ENCODE measurements around the gene APP.

The APP gene

GRCh38 chr21:25963181-25963580 lies 207.4 kb downstream of the APP start:
- H3K36me3 ChIP-seq (ENCODE audit: control insufficient read depth in 2 of 2, insufficient read depth in 1 of 2, low read length in 2 of 2) = peaks cover 17 to 19% of the 10 kb centered on the region in 2 experiments

GRCh38 chr21:25961042-25961441 lies 209.5 kb downstream of the APP start:
- Histone ChIP-seq H3K27ac (ENCODE audit: extremely low read depth, low read depth, low read length) (no peak overlapping the region), H3K4me3 (ENCODE audit: low read depth, low read length) (no peak overlapping the region), H3K4me1 (ENCODE audit: control insufficient read depth, insufficient read depth, low read length) (no peaks in the 10 kb centered on the region), H3K36me3 (ENCODE audit: control insufficient read depth in 2 of 2, insufficient read depth in 1 of 2, low read length in 2 of 2) (peaks cover 19 to 22% of the 10 kb centered on the region in 2 experiments), H3K9me3 (ENCODE audit: control insufficient read depth, insufficient read depth, low read depth, low read length) (no peaks in the 10 kb centered on the region)
- TF ChIP-seq SCRT1 (tag by site-specific recombination; IDR thresholded peaks at IDR 0.05; ENCODE audit: borderline replicate concordance) = no peak
- TF ChIP-seq KLF16 (tag by site-specific recombination; IDR thresholded peaks at IDR 0.05) = no peak
- no peak for TF ChIP-seq RBAK (tag by site-specific recombination; IDR thresholded peaks at IDR 0.05)
- TF ChIP-seq ZNF623 (tag by site-specific recombination; IDR thresholded peaks at IDR 0.05) = no peak
- no peak for TF ChIP-seq ZFP37 (tag by site-specific recombination; IDR thresholded peaks at IDR 0.05)
- no peak for TF ChIP-seq ZXDB (tag by site-specific recombination; IDR thresholded peaks at IDR 0.05)
- no peak for TF ChIP-seq ZNF610 (tag by site-specific recombination; IDR thresholded peaks at IDR 0.05; ENCODE audit: borderline replicate concordance)
- POLR2A ChIA-PET = no interaction called here
- CTCF ChIA-PET = no interaction called here

More at GRCh38 chr21:25963181-25963580, 207.4 kb downstream of the APP start:
- ChIA-PET POLR2A (no interaction called here), CTCF (interaction anchor here (0.7 kb wide), 2 partner anchors 26 to 172 kb away, joined by 3 to 8 read pairs; no protein-coding TSS in a partner anchor)
- Histone ChIP-seq H3K9me3 (ENCODE audit: control insufficient read depth, insufficient read depth, low read depth, low read length) (no peaks in the 10 kb centered on the region), H3K27ac (ENCODE audit: extremely low read depth, low read depth, low read length) (no peak overlapping the region), H3K4me3 (ENCODE audit: low read depth, low read length) (no peak overlapping the region), H3K4me1 (ENCODE audit: control insufficient read depth, insufficient read depth, low read length) (no peaks in the 10 kb centered on the region)
- TF ChIP-seq HOXC10 (CRISPR knock-in tag; IDR thresholded peaks at IDR 0.05) (no peak), ZNF202 (tag by site-specific recombination; IDR thresholded peaks at IDR 0.05; ENCODE audit: borderline replicate concordance) (no peak), FEZF1 (tag by site-specific recombination; IDR thresholded peaks at IDR 0.05) (peak; percentile 24; the same call in 1 of the 2 replicates), ZFP69B (tag by site-specific recombination; IDR thresholded peaks at IDR 0.05) (no peak)

GRCh38 chr21:25960402-25960801 lies 210.2 kb downstream of the APP start:
- Histone ChIP-seq H3K27ac (ENCODE audit: extremely low read depth, low read depth, low read length) (no peak overlapping the region), H3K9me3 (ENCODE audit: control insufficient read depth, insufficient read depth, low read depth, low read length) (no peaks in the 10 kb centered on the region), H3K4me3 (ENCODE audit: low read depth, low read length) (no peak overlapping the region), H3K4me1 (ENCODE audit: control insufficient read depth, insufficient read depth, low read length) (no peaks in the 10 kb centered on the region), H3K36me3 (ENCODE audit: control insufficient read depth in 2 of 2, insufficient read depth in 1 of 2, low read length in 2 of 2) (peaks cover 22% of the 10 kb centered on the region in 2 experiments)
- CTCF ChIA-PET = no interaction called here
- POLR2A ChIA-PET = no interaction called here
- TF ChIP-seq KLF1 (tag by site-specific recombination; IDR thresholded peaks at IDR 0.05) = no peak
- TF ChIP-seq GFI1B (tag by site-specific recombination; IDR thresholded peaks at IDR 0.05) = no peak
- TF ChIP-seq IKZF3 (tag by site-specific recombination; IDR thresholded peaks at IDR 0.05) = no peak
- no peak for TF ChIP-seq ZNF354C (tag by site-specific recombination; IDR thresholded peaks at IDR 0.05; ENCODE audit: borderline replicate concordance, low read depth)
- TF ChIP-seq ZNF544 (tag by site-specific recombination; IDR thresholded peaks at IDR 0.05) = no peak
- no peak for TF ChIP-seq YY2 (tag by site-specific recombination; IDR thresholded peaks at IDR 0.05)
- no peak for TF ChIP-seq ZNF398 (tag by site-specific recombination; IDR thresholded peaks at IDR 0.05)
- TF ChIP-seq TRIM28 (IDR thresholded peaks at IDR 0.05; ENCODE audit: borderline replicate concordance, low read length) = no peak
- TF ChIP-seq ZNF548 (tag by site-specific recombination; IDR thresholded peaks at IDR 0.05) = no peak
- TF ChIP-seq KLF7 (tag by site-specific recombination; IDR thresholded peaks at IDR 0.05; ENCODE audit: borderline replicate concordance) = no peak
- no peak for TF ChIP-seq ZNF639 (tag by site-specific recombination; IDR thresholded peaks at IDR 0.05)
- no peak for TF ChIP-seq ZSCAN18 (tag by site-specific recombination; IDR thresholded peaks at IDR 0.05)
- TF ChIP-seq MEIS1 (CRISPR knock-in tag; IDR thresholded peaks at IDR 0.05; ENCODE audit: borderline replicate concordance) = no peak
- no peak for TF ChIP-seq ZNF23 (tag by site-specific recombination; IDR thresholded peaks at IDR 0.05; ENCODE audit: borderline replicate concordance)

All from HEK293 (cell line).